GM21515 (cell line): ENCODE results near the gene ACKR3.

Source experiments
- ATAC-seq: cut with Tn5 transposase; IDR thresholded peaks from one replicate; pipeline ENCODE4 v1.9.1; 2021; ENCODE audit not compliant: unreplicated experiment

ACKR3 gene

DNA sequence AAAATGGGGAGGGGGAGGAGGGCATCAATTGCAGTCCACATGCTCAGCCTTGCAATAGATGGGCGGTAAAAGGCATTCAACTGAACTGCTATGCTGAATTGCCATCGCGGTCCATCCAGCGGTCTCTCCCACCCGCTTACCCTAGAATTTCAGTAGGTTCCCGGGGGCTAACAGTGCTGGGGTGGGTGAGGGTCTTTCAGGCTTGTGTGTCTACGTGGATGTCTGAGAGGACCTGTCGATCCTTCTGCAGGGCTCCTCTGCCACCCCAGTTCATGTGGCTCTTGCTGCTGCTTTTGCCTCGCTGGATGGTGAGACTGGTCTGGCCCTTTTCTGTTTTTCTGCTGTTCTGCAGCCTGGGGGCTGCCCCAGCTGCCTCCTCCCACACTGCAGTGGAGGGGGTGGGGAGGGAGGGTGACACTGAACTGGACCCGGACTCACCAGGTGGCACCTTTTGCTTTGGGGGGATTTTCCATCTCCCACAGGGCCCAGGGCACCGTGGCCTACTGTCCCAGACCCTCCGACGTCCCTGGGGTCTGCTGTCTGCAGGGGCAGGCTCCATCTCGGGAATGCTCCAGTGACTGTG lies 14.1 kb downstream of the ACKR3 start:
- no peak for ATAC-seq

- no peak for ATAC-seq
Observed at GRCh38 chr2:236584521-236585384, 15.1 kb downstream of the ACKR3 start.

DNA sequence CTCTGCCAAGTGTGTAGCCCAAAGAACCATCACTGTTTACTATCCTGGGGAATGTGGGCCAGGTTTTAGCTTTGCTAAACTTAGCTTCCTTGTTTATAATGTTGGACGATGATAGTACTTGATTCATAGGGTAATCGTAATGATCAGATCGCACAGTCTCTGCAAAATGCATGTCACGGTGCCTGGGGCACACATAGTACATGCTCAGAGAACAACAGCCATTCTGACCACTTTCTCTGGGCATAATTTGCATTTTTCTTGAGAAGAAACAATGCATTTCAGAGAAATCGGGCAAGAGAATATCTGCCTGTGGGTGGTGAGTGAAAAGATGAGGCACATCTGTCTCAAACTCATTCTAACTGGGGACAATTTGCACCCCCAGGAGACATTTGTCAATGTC lies 16.3 kb downstream of the ACKR3 start:
- ATAC-seq = no peak

DNA sequence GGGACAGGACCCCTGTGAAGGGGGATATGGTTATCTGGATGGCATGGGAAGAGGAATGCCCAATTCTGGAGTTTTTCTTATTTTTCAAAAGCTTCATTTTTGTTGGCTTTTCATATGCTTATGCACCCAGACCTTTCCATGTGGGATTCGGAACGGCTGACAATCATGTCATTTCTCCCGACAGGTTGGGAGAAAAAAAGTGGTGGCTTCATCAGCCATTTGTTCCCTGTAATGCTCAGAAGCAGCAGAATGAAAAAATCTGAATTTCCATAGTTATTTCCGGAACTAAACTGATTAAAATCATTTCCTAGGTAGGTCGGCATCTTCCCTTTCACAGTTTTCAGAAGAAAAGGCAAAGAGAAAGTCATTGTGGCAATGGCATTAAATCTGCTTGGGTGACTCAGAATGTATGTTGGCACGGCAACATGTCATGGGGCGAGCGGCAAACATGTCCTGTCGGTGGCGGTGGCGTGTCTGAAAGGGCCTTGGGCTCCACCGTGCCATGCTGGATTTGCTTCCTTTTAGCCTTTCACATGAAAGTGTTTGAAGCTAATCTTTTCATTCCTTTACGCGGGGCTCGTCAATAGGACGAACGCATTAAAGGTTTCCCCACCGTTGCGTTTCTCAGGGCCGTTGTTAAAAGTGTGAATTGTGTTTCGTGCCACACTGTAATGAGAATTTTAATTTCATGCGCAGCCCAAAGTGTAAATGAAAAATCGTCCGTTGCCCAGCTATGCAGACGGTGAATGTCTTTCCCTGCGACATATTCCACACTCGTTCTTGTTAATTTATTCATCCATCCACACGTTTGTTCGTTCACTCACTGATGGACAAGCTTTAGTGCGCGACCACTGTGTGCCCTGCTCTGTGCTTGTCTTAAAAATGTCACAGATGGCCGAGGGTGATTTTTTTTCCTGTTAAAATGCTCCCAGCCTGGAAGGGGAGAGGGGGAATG lies 18.5 kb downstream of the ACKR3 start:
- ATAC-seq = no peak

GRCh38 chr2:236588932-236589592 lies 19.4 kb downstream of the ACKR3 start:
- ATAC-seq = no peak

- ATAC-seq = no peak
Observed at GRCh38 chr2:236590846-236591245, 21.2 kb downstream of the ACKR3 start.

DNA sequence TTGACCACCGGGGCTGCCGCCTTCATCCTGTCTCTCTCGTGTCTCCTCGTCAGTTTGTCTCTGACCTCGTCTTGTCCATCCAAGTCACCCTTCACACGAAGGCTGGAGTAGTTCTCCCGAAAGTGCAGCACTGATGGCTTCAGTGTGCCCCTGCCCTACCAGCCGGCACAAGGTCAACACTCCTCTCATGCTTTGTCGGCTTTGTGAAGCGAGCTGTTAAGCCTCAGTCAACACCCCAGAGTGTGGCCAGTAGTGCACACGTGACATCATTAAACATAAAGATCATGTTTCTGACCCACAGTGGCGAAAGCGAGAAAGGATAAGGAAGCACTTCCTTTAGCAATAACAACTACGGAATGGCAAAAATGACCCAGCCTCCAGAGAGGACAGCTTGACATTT lies 23.2 kb downstream of the ACKR3 start:
- no peak for ATAC-seq

GRCh38 chr2:236593531-236593930 lies 23.9 kb downstream of the ACKR3 start:
- no peak for ATAC-seq

DNA sequence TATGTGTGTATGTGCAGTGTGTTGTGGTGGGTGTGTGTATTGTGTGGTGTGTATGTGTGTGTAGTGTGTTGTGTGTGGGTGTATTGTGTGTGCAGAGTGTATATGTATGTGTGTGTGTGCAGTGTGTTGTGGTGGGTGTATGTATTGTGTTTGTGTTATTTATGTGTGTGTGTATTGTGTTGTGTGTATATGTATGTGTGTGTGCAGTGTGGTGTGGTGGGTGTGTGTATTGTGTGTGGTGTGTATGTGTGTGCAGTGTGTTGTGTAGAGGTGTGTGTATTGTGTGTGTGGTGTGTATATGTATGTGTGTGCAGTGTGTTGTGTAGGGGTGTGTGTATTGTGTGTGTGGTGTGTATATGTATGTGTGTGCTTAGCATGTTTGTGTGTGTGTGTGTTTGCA lies 24.3 kb downstream of the ACKR3 start:
- ATAC-seq = no peak

- no peak for ATAC-seq
Observed at GRCh38 chr2:236597629-236598028, 28.0 kb downstream of the ACKR3 start.

GRCh38 chr2:236599059-236599458 lies 29.4 kb downstream of the ACKR3 start:
- ATAC-seq = no peak

- ATAC-seq = no peak
Observed at GRCh38 chr2:236600158-236600557, 30.5 kb downstream of the ACKR3 start.

DNA sequence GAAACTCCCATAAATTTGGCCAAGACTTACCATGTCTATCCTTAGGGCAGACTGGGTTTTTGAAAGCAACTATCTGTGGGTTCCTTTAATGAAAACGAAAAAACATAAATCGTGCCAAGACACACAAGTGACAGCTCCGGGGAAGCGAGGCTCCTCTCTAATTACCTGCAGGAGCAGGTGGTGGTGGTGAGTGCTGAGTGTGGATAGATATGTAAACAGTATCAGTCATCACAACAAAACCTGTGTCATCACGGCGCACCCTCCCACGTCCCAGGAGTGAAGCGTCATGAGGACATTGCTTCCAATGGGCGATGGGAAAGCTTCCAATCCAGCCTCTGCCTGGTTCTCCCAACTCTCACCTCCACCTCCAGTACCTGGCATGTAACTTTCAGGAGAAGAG lies 31.3 kb downstream of the ACKR3 start:
- no peak for ATAC-seq

DNA sequence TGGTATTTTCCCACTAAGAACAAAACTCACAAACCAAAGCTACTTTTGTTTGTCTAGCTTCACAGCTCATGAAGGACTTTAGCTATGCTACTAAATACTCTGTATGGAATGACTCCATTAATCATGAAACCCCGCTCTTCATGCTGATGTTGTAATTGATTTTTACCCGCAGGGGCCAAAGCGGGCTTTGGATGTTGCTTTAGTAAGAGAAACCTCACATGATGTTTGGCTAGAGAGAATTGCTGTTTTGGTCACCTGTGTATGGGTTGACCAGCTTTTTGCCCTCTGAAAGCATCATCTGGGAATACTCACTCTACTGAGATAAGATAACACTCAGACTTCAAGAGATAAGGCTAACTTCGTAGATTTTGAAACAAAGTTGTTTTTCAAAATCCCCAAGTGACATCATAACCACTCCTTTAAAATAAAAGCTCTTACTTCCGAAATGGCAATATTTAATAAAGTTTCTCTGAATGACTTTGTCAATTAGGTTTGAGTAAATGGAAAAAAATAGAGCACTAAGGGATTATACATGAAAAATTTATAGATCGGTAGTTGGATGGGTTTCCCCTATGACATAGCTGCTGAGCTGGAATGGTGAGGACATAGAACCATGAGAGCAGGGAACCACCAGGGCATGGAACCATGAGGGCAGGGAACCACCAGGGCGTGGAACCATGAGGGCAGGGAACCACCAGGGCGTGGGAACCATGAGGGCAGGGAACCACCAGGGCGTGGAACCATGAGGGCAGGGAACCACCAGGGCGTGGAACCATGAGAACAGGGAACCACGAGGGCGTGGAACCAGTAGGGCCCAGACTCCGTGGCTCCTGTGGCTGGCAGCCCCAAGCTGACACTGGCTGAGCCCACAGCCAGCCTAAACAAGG lies 31.9 kb downstream of the ACKR3 start:
- ATAC-seq = no peak

GRCh38 chr2:236602678-236603077 lies 33.1 kb downstream of the ACKR3 start:
- no peak for ATAC-seq

GRCh38 chr2:236603361-236604015 lies 33.9 kb downstream of the ACKR3 start:
- no peak for ATAC-seq

GRCh38 chr2:236604575-236605344 lies 35.1 kb downstream of the ACKR3 start:
- no peak for ATAC-seq

- no peak for ATAC-seq
Observed at GRCh38 chr2:236605345-236605734, 35.7 kb downstream of the ACKR3 start.

GRCh38 chr2:236606023-236606422 lies 36.4 kb downstream of the ACKR3 start:
- no peak for ATAC-seq
